Umbilical cord (tissue), 2 donors: ENCODE data around the gene KRTAP10-9. TPM values are rescaled to one million over a fixed set of nuclear protein-coding genes. Genes with fewer than 3 reads are reported as not detected.
"Not testable (repeated sequence)": the region's sequence is repeated elsewhere in the genome, so short reads cannot be mapped to it uniquely, and the experiment has no call there.

ENCODE experiments used
- DNase-seq: peaks from one replicate; pipeline ENCODE4 v3.0.0-alpha.2; 2015; ENCODE audit warnings: low spot score
- total RNA-seq: library from RNA; depleted of rRNA; stranded (reverse); fragments of >200 nt; gene quantifications from one replicate; pipeline ENCODE4 v1.2.3, GENCODE V29; 2014; ENCODE audit warnings: low replicate concordance; ENCODE audit not compliant: insufficient read depth

Gene KRTAP10-9
- total RNA-seq, 1 donor from 2014 or later: not detected

- DNase-seq: no peak
Measured at GRCh38 chr21:44595524-44595923, 31.4 kb upstream of the KRTAP10-9 start.

- no peak for DNase-seq
Measured at GRCh38 chr21:44596068-44596725, 30.7 kb upstream of the KRTAP10-9 start.

GRCh38 chr21:44598061-44598460, 28.8 kb upstream of the KRTAP10-9 start:
- DNase-seq: no peak

DNA sequence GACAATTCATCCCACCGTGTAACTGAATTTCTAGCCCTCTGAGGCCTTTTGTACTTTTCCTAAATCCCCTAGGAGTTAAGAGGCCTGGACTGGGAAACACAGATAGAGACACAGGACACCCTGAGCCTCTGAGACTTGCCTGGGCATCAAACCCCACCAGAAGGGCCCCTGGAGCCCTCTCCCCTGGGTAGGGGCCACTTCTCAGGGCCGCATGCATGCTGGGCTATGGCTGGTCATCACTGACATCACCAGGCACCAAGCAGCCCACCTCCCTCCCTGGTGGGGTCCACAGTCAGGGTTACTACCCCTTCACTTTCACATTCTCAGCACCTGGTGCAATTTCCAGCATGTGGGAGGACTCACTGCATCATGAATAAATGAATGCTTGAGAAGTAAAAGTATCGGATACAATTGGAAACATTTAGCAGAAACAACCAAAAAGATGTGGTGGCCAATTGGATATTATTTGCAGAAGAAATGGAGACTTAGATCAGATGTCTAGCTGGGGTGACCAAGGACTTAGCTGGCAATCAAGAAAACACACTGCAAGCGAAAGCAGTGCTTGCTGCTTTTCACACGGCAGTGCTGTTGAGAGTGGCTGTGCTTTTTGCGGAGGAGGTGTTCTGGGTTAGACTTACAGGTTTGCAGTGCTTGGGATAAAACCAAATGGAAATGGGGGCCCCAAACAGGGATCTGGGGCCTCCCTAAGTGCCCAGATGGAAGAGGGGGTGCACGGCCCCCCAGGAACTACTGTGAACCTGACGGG, 27.4 kb upstream of the KRTAP10-9 start:
- DNase-seq: no peak

DNA sequence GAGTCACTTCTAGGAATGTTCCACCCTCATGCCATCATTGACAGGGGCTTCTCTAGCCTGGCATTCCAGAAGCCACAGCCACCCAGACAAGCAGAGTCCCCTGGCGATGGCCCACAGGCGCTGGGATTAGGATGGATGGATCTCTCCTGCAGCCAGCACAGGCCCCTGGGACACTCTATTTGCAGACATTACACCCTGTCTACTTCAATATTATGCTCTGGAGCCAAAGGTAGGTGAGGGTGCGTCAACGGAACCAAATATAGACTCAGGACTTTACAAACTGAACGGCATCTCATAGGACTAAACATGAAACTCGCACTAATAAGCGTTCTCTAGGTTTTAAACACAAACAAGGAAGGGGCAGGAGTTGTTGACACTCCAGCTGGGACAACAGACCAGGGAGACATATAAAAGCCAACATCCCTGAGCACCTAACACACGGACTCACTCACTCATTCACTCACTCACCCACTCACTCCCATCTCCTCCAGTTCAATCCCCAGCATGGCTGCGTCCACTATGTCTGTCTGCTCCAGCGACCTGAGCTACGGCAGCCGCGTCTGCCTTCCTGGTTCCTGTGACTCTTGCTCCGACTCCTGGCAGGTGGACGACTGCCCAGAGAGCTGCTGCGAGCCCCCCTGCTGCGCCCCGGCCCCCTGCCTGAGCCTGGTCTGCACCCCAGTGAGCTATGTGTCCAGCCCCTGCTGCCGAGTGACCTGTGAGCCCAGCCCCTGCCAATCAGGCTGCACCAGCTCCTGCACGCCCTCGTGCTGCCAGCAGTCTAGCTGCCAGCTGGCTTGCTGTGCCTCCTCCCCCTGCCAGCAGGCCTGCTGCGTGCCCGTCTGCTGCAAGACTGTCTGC, 26.5 kb upstream of the KRTAP10-9 start, which contains the start of gene KRTAP10-7:
Gene KRTAP10-7, plus strand, starts transcription at position 480 of the 861 bp plus-strand sequence. Its CDS starts 25 bp downstream, at position 505.
- DNase-seq: not testable (repeated sequence)

DNA sequence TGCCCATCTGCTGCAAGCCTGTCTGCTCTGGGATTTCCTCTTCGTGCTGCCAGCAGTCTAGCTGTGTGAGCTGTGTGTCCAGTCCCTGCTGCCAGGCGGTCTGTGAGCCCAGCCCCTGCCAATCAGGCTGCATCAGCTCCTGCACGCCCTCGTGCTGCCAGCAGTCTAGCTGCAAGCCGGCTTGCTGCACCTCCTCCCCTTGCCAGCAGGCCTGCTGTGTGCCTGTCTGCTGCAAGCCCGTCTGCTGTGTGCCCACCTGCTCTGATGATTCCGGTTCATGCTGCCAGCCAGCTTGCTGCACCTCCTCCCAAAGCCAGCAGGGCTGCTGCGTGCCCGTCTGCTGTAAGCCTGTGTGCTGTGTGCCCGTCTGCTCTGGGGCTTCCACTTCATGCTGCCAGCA, 25.8 kb upstream of the KRTAP10-9 start:
- not testable (repeated sequence) for DNase-seq

GRCh38 chr21:44601596-44602462, 25.1 kb upstream of the KRTAP10-9 start:
- DNase-seq: no peak

DNA sequence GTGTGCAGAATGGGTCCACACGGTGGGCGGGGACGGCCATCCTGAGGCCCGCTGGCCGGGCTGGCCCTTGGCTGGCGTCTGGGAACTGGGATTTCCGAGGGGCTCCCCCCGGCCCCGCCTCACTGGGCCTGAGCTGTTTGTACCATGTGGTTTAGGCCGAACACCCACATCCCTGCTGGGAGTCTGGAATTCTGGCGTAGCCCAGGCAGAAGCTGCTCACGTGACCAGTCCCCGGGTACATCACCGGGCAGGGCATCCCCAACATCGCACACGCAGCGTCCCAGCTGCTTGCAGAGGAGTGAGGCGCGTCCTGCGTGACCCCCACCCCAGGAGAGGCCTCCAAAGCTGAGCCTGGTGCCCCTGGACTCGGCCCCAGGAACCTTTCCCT, 24.4 kb upstream of the KRTAP10-9 start:
- DNase-seq: no peak

GRCh38 chr21:44603109-44603875, 23.6 kb upstream of the KRTAP10-9 start:
- no peak for DNase-seq

GRCh38 chr21:44603911-44604310, 23.0 kb upstream of the KRTAP10-9 start:
- no peak for DNase-seq

DNA sequence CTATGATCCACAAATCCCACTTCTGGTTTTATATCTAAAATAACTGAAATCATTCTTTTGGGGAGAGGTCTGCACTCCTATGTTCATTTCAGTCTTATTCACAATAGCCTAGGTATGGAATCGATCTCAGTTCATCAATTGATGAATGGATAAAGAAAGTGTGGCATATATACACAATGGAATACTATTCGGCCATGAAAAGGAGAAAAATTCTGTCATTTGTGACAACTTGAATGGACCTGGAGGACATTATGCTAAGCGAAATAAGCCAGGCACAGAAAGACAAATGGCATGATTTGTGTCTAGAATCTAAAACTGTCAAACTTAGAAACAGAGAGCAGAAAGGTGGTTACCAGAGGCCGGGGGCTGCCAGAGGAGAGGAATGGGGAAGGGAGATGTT, 20.4 kb upstream of the KRTAP10-9 start:
- no peak for DNase-seq

DNA sequence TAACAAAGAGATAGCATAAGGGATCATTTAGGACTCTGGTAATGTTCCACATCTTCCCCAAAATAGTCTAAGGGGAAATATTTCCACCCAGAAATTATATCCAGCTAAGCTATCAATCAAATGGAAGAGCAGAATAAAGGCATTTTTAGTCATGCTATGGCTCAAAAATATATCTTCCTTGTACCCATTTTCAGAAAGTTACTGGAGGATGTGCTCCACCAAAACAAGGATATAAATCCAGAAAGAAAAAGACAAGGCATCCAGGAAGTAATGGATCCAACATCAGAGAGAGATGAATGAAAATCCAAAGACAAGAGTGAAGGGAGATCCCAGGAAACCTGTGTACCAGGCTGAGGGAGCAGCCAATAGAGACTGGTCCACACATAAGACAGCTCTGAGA, 17.7 kb upstream of the KRTAP10-9 start:
- DNase-seq: no peak

DNA sequence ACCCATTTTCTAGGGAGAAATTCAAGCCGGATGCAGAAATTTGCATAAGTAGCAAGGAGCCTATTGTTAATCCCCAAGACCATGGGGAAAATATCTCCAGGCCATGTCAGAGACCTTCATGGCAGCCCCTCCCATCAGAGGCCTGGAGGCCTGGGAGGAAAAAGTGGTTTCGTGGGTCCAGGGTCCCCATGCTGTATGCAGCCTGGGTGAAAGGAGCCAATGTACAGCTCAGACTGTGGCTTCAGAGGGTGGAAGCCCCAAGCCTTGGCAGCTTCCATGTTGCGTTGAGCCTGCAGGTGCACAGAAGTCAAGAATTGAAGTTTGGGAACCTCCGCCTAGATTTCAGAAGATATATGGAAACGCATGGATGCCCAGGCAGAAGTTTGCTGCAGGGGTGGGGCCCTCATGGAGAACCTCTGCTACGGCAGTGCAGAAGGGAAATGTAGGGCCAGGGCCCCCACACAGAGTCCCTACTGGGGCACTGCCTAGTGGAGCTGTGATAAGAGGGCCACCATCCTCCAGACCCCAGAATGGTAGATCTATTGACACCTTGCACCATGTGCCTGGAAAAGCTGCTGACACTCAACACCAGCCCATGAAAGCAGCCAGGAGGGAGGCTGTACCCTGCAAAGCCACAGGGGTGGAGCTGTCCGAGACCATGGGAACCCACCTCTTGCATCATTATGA, 16.6 kb upstream of the KRTAP10-9 start:
- not testable (repeated sequence) for DNase-seq

- no peak for DNase-seq
Measured at GRCh38 chr21:44611551-44611950, 15.3 kb upstream of the KRTAP10-9 start.

GRCh38 chr21:44612029-44612486, 14.8 kb upstream of the KRTAP10-9 start, which contains the start of gene KRTAP10-8:
Gene KRTAP10-8 (plus strand): TSS chr21:44612079. CDS start chr21:44612101, 22 bp downstream.
- no peak for DNase-seq

- DNase-seq: no peak
Measured at GRCh38 chr21:44612669-44613229, 14.1 kb upstream of the KRTAP10-9 start.

GRCh38 chr21:44613386-44614155, 13.3 kb upstream of the KRTAP10-9 start:
- DNase-seq: no peak

GRCh38 chr21:44614161-44614631, 12.7 kb upstream of the KRTAP10-9 start:
- no peak for DNase-seq
